Activated T-helper 1 cell treated with anti-CD3 and anti-CD28 coated beads, Interleukin-2, amount 50 U/mL, for 16 hours (primary cell): ENCODE measurements around the gene SCAP.

Source experiments
- DNase-seq, 2 donors: peaks; one replicate each; pipeline ENCODE4 v3.0.0-alpha.2; 2020; ENCODE audit warnings: low read depth in 1 of 2, low spot score in 1 of 2

SCAP gene

DNA sequence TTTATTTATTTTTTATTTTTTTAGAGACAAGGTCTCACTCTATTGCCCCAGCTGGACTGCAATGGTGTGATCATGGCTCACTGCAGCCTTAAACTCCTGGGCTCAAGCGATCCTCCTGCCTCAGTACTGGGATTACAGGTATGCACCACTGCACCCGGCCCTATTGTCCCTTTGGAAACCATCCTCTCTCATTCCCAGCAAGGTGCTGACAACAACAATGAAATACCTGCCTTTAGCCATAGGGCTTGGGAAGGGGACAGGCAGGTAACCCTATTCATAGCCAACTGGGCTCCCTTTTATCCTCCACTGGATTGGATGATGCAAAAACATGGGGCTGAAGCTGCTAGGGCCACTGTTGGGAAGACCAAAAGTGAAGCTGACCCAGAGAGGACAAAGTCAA lies 43.1 kb downstream of the SCAP start:
- DNase-seq, result no peak

DNA sequence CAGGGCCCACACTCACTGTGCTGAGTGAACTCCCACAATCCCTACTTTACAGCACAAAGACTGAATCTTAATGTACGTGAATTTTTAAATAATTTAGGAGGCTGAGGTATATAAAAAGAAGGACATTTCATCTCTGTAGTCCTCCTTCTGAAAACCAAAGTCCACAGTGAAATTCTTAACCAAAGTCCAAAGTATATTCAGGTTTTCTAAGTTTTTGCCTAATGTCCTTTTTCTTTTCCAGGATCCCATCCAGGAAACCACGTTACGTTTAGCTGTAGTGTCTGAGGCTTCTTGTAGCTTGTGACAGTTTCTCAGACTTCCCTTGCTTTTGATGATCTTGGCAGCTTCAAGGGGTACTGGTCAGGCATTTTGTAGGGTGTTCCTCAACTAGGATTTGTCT lies 44.5 kb downstream of the SCAP start:
- no peak for DNase-seq

DNA sequence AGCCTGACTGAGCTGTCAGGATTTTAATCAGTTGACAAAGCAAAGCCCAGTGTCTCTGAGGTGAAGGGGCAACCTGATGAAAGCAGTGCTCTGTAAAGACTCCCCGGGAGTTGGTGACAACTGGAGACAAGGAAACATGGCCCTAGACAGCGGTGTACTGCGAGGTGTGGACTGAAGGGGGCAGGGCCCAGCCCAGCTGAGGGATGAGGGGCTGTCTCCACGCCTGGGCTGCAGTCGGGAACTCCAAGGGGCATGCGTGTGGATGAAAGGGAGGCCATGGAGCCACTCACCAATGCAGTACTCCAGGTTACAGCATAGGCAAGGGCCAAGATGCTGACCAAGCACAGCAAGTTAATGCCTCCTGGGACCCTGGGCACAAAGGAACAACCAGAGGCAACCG lies 45.1 kb downstream of the SCAP start:
- no peak for DNase-seq

DNA sequence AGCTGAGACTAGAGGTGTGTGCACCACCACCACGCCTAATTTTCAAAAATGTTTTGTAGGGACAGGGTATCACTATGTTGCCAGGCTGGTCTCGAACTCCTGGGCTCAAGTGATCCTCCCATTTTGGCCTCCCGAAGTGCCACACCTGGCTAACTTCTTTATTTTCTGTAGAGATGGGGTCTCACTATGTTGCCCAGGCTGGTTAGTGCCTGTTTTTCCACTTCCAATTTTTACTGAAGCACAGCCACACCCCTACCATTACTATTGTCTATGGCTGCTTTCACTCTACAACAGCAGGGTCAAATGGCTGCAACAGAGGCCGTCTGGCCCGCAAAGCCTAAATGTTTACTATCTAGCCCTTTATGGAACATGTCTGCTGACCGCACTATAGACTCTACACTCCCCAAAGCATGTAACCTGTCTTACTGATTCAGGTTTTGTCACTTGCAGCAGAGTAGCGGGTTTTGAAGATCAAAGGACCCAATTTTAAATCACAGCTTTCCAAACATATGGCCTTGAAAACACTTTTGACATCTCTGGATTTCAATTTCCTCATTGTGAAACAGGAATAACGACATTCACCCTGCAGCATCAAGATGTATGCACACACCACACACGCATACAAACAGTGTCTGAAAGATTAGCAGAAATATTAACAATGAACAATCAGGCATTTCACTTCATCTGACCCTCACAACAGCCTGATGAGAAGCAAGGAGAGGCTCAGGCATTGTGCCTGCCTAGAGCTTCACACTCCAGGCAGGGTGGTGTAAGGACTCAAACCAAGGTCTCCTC lies 46.1 kb downstream of the SCAP start:
- DNase-seq, result no peak

DNA sequence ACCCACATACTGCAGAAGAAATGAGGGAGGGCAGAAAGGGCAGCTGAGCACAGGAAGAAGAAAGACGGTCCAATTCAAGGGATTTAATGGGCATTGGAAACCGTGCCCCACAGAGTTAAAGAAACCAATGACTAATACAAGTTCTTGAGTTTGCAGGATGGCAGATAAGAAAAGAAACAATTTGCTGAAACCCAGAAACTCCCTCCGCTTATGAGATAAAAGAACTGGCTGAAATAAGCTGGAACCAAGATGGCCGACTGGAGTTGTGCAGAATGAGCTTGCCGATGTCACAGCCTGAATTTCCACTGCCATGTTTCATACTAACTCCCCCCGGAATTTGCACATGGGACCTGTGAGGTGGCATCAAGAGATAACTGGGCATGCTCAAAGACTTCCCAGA lies 47.1 kb downstream of the SCAP start:
- DNase-seq, result no peak

DNA sequence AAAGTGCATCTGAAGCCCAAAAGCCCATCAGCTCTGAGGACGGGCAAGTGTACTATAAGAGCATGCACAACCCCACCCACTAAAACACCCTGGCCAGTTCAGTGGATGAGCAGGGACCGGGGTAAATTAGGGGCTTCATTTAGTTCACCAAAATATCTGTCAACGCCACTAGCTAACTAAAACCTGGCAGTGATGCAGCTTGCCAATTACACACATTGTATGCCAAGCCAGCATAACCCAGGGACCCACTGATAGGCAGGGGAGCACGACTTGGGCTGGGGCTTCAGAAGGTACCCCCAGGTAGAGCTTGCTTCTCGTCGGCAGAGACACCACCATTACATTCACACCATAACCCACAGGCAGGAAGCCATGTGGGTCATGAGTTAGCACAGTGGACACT lies 47.9 kb downstream of the SCAP start:
- no peak for DNase-seq

DNA sequence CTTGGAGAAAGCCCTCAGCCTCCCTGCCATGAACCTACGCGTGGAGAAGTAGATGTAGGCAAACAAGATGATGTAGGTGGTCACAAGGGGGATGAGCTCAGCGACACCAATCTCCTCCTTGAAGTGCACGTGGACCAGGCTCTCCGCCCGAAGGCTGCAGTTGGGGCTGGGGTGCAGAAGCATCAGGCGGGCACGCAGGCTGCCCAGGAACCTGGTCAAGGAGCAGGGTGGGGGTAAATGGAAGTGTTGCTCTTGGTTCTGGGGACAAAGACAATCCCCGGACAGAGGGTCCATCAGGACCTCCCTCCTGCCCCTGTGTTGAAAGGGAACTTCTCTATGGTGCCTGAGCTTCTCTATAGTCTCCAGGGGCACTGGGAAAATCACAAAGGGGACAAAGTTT lies 49.8 kb downstream of the SCAP start:
- no peak for DNase-seq

DNA sequence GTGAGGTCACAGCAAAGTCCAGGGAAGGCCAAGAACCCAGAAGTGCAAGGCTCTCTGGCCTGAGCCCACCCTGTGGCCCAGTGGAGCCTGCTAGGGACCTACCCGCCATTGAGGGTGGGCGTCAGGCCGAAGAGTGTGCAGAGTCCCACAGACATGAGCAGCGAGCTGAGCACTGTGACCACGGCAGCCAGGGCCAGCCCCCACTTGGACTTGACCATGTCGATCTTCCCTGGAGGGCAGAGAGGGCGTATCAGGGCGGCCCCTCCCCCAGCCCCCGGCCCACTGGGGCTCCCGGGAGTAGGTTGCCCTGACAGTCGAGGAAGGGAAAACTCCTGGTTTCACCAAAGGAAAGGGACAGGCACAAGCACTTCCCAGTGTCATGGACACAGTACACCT lies 50.4 kb downstream of the SCAP start:
- DNase-seq, result no peak

DNA sequence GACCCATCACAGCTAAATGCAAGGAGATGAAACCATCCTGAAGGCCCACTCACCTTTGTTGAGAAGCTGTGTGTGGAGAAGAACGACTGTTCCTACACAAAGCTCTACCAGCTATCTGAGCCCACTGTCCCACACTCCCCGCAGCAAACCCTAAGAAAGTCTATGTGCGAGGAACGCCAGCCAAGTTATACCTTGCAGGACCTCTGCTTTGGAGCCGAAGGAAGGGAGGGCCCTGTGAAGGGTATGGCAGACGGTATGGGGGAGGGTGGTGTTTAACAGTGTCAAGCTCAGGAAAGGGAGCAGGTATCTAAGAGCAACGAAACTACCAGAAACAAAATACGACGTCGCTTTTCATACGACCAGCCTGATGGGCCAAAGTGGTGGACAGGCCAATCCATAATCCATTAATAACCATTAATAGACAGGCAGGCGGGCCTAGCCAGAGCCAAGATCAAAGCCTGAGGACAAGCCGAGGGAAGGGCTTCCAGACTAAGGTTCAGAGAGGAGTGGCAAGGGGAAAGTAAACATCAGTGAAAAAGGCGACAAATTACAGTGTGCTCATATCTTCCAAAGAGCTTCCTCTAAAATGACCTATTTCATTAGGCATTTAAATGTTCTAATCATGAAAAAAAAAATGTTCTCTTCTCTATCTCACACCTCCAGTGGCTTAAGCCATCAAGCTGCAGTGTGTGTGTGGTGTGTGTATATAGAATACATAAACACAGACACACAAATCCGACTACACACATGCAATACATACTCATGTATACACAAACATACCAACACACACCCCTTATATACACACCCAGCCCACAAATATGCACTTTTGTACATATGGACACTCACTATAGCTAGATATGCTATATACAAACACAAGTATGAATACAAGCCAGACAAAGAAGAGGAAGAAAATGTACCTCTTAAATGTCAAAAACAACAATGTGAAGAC lies 51.0 kb downstream of the SCAP start:
- DNase-seq, result no peak

DNA sequence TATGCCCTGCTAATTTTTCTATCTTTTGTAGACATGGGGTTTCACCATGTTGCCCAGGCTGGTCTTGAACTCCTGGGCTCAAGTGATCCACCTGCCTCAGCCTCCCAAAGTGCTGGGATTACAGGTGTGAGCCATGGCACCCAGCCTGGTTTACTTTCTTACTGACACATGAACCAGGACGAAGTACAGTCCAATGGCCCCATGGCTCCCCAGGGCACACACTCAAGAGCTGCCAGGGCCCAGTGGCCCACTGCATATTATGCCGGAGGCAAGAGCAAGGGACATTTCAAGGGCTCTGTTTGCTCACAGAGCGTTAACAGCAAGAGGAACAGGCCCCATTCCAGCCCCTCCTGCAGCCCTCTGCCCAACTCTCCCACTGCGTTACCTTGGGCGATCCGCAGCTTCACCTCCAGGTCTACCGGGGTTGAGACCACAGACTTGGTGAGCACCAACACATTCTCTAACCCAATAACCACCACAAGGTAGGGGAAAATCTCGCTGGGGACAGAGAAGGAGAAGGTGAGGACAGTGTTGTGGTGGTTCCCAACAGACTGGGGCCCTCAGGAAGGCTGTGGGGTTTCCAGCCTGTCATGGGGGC lies 52.1 kb downstream of the SCAP start:
- no peak for DNase-seq

DNA sequence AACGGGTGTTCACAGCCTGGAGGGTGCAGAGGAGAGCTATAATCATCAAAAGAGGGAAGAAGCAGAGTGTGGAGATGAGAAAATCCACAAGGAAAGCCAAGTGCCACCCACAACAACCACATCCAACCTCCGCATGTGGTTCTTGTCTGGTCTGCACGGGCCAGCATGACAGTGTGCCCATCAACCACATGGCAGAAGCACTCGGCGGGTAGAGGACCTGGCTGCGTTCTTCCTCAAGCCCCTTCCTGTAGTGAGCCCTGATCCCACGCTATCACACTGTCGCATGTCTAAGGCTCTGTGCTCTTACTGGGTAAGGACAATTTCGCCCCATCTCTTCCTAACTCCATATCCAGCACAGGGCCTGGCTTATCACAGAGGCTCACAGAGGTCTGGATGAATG lies 53.0 kb downstream of the SCAP start:
- DNase-seq, result no peak

DNA sequence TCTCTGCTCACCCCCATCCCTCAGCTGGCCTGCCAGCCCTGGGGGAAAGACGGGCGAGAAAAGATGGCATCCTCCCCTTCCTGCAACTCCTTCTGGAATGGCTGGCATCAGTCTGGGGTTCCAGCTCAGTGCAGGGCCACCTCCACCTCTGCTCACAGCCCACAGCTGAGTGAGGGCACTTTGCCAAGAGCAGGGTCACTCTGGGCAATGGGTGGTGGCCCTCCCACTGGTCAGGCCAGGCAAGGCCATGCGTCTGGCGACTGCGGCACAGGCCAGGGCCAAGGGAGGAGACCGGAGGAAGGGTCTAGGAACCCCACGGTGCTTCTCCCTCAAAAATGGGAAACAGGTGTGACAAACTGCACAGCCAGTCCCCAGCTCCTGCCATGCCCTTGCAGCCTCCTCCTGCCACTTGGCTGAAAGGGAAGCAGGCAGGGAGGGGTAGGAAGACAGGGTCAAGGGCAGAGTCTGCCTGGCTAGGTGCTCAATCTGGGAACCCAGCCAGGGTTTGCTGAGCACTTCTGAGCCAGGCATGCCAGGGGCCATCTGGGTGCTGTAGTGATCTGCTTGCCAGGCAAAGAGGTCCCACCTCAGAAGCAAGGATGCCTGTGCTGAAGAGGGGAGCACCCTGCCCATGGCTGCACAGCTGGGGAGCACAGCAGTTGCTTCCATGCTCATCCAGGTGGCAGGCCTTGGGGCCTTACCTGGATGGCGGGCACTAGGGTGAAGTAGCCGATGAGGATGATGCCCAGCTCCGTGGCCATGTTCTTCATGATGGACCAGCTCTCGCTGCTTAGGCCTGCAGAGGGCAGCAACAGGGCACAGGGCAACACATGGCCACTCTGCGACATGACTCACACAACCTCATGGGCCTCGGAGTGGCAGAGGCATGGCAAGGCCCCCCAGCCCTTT lies 53.7 kb downstream of the SCAP start:
- no peak for DNase-seq

DNA sequence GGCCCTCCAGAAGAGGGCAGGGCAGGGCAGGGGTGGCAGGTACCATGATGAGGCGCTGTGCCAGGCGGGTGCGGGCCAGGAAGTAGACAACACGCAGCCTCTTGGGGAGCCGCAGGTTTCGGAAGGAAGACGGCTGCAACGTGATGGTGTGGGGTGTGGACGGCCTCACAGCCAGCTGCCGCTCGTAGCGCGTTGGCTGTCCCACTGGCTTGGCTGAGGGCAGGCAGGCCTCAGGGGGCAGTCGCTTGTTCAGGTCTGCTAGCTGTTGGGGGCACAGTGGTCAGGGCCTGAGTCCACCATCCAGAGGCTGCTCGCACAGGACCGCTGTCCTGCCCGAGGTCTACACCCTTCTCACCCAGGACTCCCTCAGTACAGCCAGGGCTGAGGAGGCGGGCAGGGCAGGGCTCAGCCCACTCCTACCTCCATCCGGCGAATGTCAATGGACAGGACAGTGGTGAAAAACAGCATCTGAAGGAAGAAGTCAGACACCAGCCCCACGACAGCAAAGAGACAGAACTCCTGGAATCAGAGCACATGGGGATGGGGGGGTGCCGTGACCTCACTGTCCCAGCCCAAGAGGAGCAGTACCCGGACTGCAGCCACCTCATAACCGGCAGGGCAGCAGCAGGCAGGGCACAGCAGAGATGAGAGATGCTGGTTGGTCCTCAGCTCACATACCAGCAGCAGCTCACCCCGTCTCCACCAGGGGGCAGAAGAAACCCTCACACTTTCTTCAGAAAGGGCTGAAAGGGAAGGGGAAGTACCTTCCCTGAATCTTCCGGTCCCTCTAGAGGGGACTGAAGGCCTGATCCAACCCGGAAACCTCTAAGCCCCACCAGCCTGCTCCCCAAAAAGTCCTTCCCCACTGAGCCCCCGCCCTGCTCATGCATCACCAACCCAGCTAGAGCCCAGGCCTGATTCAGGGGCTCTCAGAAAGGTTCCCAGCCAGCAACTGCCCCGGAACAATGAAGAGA lies 54.9 kb downstream of the SCAP start:
- DNase-seq, result peak; percentile 76 to 77

DNA sequence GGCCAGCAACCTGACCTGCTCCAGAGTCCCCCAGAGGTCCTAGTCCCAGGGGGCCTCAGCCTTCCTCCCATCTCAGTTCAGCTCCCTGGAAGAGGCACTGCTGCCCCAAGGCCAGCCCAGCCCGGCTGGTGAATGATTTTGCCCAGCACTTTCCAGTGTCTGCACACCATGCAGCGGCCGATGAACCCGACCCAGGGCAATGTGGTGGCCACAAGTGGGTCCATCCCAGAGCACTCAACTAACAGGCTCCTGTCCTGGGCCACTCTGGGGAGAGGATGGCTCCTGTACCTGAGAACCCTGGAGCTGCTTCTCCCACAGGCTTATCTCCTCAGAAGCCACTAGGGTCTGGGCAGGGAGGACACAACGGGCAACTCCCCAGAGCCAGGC lies 55.7 kb downstream of the SCAP start:
- DNase-seq, result no peak

DNA sequence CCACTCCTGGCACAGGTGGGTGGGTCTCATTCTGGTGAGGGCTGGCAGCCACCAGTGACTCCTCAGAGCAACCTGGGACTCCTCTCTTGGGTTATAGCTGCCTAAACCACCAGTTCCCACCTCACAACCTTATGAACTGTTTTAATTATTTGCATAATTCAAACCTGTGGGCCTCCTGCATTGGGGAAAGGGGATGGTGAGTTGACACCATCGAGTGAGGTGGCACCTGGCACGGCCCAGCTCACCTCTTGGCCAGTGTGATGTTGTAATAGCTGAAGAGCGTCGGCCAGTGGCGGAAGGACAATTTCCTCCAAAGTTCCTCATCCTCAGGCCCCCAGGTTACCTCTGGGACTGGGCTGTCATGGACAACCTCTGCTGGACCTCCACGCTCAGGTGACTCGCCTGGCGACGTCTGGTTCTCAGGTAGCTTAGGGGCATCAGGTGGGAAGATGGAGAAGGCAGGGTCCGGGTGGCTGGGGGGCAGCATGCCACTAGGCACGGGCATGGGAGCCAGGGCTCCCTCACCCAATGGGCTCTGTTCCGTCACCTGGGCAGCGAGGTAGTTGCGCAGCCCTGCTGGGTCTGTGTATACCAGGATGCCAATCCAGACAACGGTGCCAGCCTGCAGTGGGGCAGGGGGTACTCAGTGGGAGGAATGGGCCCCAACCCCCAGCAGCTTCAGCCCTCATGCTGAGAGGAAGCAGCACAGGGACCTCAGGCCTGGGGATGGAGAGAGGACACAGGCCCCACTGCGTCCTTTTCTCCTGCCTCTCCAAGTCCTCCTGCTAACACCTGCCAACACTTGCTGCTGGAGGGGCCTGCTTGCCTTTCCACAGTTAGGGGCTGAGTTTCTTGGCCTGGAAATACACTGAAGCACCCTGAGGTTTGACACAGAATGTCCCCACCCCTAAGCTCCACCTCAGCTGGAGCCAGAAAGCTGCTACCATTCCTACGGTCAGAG lies 56.4 kb downstream of the SCAP start:
- DNase-seq, result no peak

DNA sequence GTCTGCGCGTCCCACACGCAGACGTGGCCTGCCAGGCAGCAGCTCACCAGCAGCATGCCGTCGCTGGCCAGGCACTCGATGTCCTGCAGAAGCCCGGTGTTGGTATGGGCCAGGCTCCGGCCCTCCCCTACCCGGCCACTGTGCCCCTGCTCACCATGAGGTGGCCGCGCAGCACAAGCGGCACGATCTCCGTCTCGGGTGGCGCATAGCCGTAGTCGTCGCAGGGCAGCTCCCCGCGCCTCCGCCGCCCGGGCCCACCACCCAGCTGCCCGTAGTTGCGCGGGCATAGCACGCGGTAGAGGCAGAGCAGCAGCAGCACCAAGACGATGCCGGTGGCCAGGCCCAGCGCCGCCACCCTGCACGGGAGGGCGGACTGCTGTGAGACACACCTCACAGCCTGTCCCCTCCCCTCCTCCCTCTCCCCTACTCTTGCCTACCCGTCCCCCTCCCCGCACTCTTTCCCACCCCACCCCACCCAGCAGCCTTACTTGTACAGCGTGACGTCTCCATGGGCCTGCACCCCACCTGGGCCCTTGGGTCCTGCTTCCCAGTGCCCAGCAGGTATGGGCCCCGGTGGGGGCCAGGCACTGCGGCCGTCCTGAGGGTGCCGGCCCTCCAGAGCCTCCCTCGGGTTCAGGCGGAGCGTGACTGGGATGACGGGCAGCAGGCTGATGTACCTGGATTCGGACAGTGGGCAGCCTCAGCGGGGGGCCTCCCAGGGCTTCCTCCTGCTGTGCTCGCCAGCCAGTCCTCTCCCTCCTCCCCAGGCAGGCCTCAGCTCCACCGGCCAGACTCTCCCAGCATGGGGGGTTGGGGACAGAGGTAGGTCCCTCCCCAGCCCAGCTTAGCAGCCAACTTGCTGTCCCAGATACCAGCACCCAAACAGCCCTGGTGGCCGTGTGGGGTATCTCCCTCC lies 57.3 kb downstream of the SCAP start:
- no peak for DNase-seq

DNA sequence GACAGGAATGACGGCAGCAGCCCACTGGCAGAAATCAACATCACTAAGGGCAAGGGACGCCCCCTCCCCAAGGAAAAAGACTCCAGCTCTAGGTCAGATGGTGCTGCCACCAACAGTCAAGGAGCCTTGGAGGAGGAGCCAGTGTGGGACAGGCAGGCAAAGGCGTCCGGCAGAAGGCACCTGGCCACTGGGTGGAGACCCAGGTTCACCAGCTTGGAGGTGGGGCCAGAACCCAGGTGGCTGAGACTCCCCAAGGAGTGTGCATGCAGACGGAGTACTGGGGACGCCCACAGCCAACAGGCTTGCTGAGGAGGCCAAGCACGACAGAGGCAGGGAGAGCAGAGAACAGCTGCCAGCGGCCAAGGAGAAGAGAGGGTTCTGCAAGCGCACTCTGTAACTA lies 59.7 kb downstream of the SCAP start:
- no peak for DNase-seq
